K562 (cell line): ENCODE measurements around the gene GRIN2A. TPM values are rescaled to one million over a fixed set of nuclear protein-coding genes. Genes with fewer than 3 reads are reported as not detected.

ENCODE experiments used
- ATAC-seq: fragments of 200-7000 bp; cut with Tn5 transposase; 3 replicates; pipeline ENCODE4 v1.9.1; 2020; ENCODE audit warnings: moderate library complexity
- BruUV-seq: library from RNA; stranded (reverse); fragments of 400-500 nt; replicated peaks from 2 replicates; lab custom pipeline; 2021; lab: Mats Ljungman, UMichigan
- CTCF ChIA-PET: fragments of 300-600 bp; formaldehyde crosslinking; extraction: SDS; loops from one replicate; lab custom pipeline; 2021; ENCODE audit warnings: low intra/inter-chr PET ratio; lab: Yijun Ruan, JAX
- POLR2A ChIA-PET: fragments of 300-600, 350-650 bp; sonication (Branson Sonifier 250); formaldehyde crosslinking; extraction: SDS; loops from one replicate; lab custom pipeline; 2021; ENCODE audit warnings: antibody characterized with exemption, inconsistent platforms; lab: Yijun Ruan, JAX
- DNase-seq, 4 experiments: peaks; one replicate each; pipeline versions ENCODE4 v3.0.0 to v3.0.0-alpha.2; 2011 to 2018; ENCODE audit warnings: low spot score in 3 of 4, mixed read lengths in 3 of 4; ENCODE audit errors: extremely low read depth in 1 of 4
- FAIRE-seq: peaks from 2 replicates; lab custom pipeline; 2011; peaks lifted over from hg19 to GRCh38; lab: Jason Lieb, UNC
- H2AFZ ChIP-seq: 2 replicates; pipeline ENCODE4 v1.6.0; 2011; ENCODE audit warnings: low read depth, low read length, control low read depth, inconsistent platforms
- H3K27ac ChIP-seq: fragments of 200-600 bp; 3 replicates; pipeline ENCODE4 v1.8.0; 2011; ENCODE audit warnings: low read depth, mild to moderate bottlenecking, control low read depth, inconsistent platforms, low read length, moderate library complexity, mixed read lengths; ENCODE audit errors: extremely low read depth
- H3K27me3 ChIP-seq, 2 experiments: fragments of 300-600 bp in 1 of 2; 2 replicates in 1 of 2; 3 replicates in 1 of 2; pipeline versions ENCODE4 v1.6.0 to v1.8.0; 2011; ENCODE audit warnings: inconsistent platforms in 2 of 2, low read length in 2 of 2, mild to moderate bottlenecking in 1 of 2, mixed read lengths in 1 of 2, moderate library complexity in 1 of 2; ENCODE audit not compliant: control insufficient read depth in 2 of 2, insufficient read depth in 2 of 2
- H3K36me3 ChIP-seq: fragments of 300-600 bp; 3 replicates; pipeline ENCODE4 v1.8.0; 2011; ENCODE audit warnings: mild to moderate bottlenecking, low read length, inconsistent platforms; ENCODE audit not compliant: control insufficient read depth, insufficient read depth
- H3K4me1 ChIP-seq, 2 experiments: fragments of 200-600 bp in 1 of 2; replicated peaks in 1 of 2; 2 replicates in 1 of 2; 3 replicates in 1 of 2; pipeline versions ENCODE4 v1.5.1 to v1.8.0; 2011; ENCODE audit warnings: inconsistent platforms in 2 of 2, low read length in 2 of 2, mild to moderate bottlenecking in 1 of 2, mixed read lengths in 1 of 2, moderate library complexity in 1 of 2; ENCODE audit not compliant: control insufficient read depth in 2 of 2, insufficient read depth in 2 of 2
- H3K4me2 ChIP-seq: 2 replicates; pipeline ENCODE4 v1.6.1; 2011; ENCODE audit warnings: low read length, control low read depth, inconsistent platforms, mixed read lengths; ENCODE audit not compliant: insufficient read depth
- H3K4me3 ChIP-seq: fragments of 200-600 bp; sonication (generic), shearing (Covaris generic); 2 replicates; pipeline ENCODE4 v1.5.1; 2016; ENCODE audit warnings: control low read depth, inconsistent platforms
- H3K79me2 ChIP-seq: fragments of 200-600 bp; 3 replicates; pipeline ENCODE4 v1.8.0; 2011; ENCODE audit warnings: low read length, inconsistent platforms; ENCODE audit not compliant: control insufficient read depth, insufficient read depth
- H3K9ac ChIP-seq, 2 experiments: 2 replicates each; pipeline versions ENCODE4 v1.6.0 to v1.6.1; 2011; ENCODE audit warnings: low read depth in 2 of 2, low read length in 2 of 2, control low read depth in 1 of 2, inconsistent platforms in 1 of 2, mild to moderate bottlenecking in 1 of 2, mixed read lengths in 1 of 2; ENCODE audit not compliant: insufficient read depth in 1 of 2
- H3K9me1 ChIP-seq: one replicate; pipeline ENCODE4 v1.6.0; 2011; ENCODE audit warnings: inconsistent platforms, mild to moderate bottlenecking, low read length, moderate library complexity; ENCODE audit not compliant: control insufficient read depth, insufficient read depth
- H3K9me3 ChIP-seq: replicated peaks from 2 replicates; pipeline ENCODE4 v1.5.1; 2011; ENCODE audit warnings: low read depth, low read length, inconsistent platforms; ENCODE audit not compliant: control insufficient read depth, insufficient read depth
- H4K20me1 ChIP-seq: replicated peaks from 2 replicates; pipeline ENCODE4 v1.6.1; 2011; ENCODE audit warnings: low read length, inconsistent platforms, mixed read lengths; ENCODE audit not compliant: control insufficient read depth, insufficient read depth
- CGGBP1 ChIP-seq: fragments of 250-450 bp; sonication (Bioruptor Pico); IDR thresholded peaks from 2 replicates; pipeline ENCODE4 v1.9.0; 2021; ENCODE audit warnings: mild to moderate bottlenecking
- CHCHD3 ChIP-seq: fragments of 250-450 bp; sonication (Bioruptor Pico); IDR thresholded peaks from 2 replicates; pipeline ENCODE4 v2.1.2; 2022; ENCODE audit warnings: mild to moderate bottlenecking
- HDGF ChIP-seq: fragments of 450-650 bp; IDR thresholded peaks from 2 replicates; pipeline ENCODE4 v1.6.1; 2016
- MXD1 ChIP-seq: fragments of 250-450 bp; sonication (Bioruptor Pico); IDR thresholded peaks from 2 replicates; pipeline ENCODE4 v1.8.0; 2021; ENCODE audit warnings: borderline replicate concordance, mild to moderate bottlenecking, moderate library complexity; ENCODE audit not compliant: poor library complexity, severe bottlenecking
- SPI1 ChIP-seq: IDR thresholded peaks from 2 replicates; pipeline ENCODE4 v1.6.1; 2011; ENCODE audit warnings: low read depth, low read length, control low read depth, borderline replicate concordance
- SRSF7 ChIP-seq: fragments of 200-400 bp; formaldehyde crosslinking; optimal IDR thresholded peaks from 2 replicates; pipeline ENCODE3; 2017; ENCODE audit warnings: mild to moderate bottlenecking, low read depth, low read length
- TAF15 ChIP-seq: fragments of 200-400 bp; formaldehyde crosslinking; IDR thresholded peaks from 2 replicates; pipeline ENCODE4 v1.6.1; 2017; ENCODE audit warnings: mild to moderate bottlenecking, low read depth, low read length, moderate library complexity
- USF1 ChIP-seq: sonication (generic); formaldehyde crosslinking; IDR thresholded peaks from 2 replicates; pipeline ENCODE4 v1.9.0; 2022; ENCODE audit warnings: mild to moderate bottlenecking, missing genetic modification reagents
- ZBTB11 ChIP-seq, 3 experiments: fragments of 200-800 bp in 1 of 3; fragments of 250-450 bp in 1 of 3; fragments of 450-650 bp in 1 of 3; sonication (Bioruptor Pico) in 1 of 3; sonication (Bioruptor generic) in 1 of 3; formaldehyde crosslinking in 1 of 3; IDR thresholded peaks; 2 replicates each; pipeline versions ENCODE4 v1.6.1 to v1.8.0; 2016 to 2022; ENCODE audit warnings: mild to moderate bottlenecking in 2 of 3, missing genetic modification characterization in 2 of 3, missing compliant biosample characterization in 1 of 3, moderate library complexity in 1 of 3
- ZNF143 ChIP-seq: sonication (generic); formaldehyde crosslinking; IDR thresholded peaks from 2 replicates; pipeline ENCODE4 v1.9.0; 2022; ENCODE audit warnings: mild to moderate bottlenecking, missing genetic modification reagents
- ZNF518B ChIP-seq: fragments of 250-450 bp; sonication (Bioruptor Pico); IDR thresholded peaks from 2 replicates; pipeline ENCODE4 v1.5.0; 2021; ENCODE audit warnings: mild to moderate bottlenecking, moderate library complexity
- WGBS: fragments of 100-300 bp; shearing (Covaris generic); methylation state at CpG from one replicate; pipeline ENCODE4 v1.1.6; 2016; ENCODE audit warnings: low coverage, mixed read lengths; ENCODE audit not compliant: insufficient coverage; ENCODE audit errors: missing lambda C conversion rate; 5-methylcytosine and 5-hydroxymethylcytosine counted together
- in situ Hi-C: fragments of 300-500 bp; cut with MboI; formaldehyde crosslinking; loops from 4 replicates; pipeline ENCODE4 v1.15.0; 2018; ENCODE audit warnings: inconsistent platforms, mixed read lengths
- intact Hi-C: fragments of 100-400 bp; cut with micrococcal nuclease; formaldehyde crosslinking; loops from 2 replicates; pipeline ENCODE4 v1.14.2; 2022
- polyA plus RNA-seq, 8 experiments: library from polyadenylated mRNA; depleted of rRNA in 4 of 8; stranded (reverse) in 5 of 8; unstranded in 3 of 8; fragments of >200 nt; fragmentation: Nextera tagmentation in 2 of 8; fragmentation: Illumina TruSeq in 1 of 8; extraction: Ambion mirVana in 2 of 8; extraction: Trizol in 1 of 8; gene quantifications; 2 replicates each; pipeline versions ENCODE4 v1.2.1 to v1.2.3, GENCODE V29; 2011 to 2014; ENCODE audit warnings: inconsistent platforms in 1 of 8, missing spikeins in 1 of 8
- total RNA-seq, 7 experiments: library from RNA; depleted of rRNA in 6 of 7; stranded (reverse); fragments of >200 nt in 6 of 7; fragmentation: Illumina TruSeq in 2 of 7; extraction: Trizol in 2 of 7; gene quantifications; 2 replicates each; pipeline versions ENCODE4 v1.2.1 to v1.2.3, GENCODE V29; 2011 to 2021; ENCODE audit warnings: low replicate concordance in 1 of 7

The GRIN2A gene
- total and polyA plus RNA-seq, 9 of the 15 experiments (the other 6 are each of a cell fraction or from before 2014, with no cell fraction given): not detected

GRCh38 chr16:10085078-10085798 is 97.0 kb downstream of the GRIN2A start:
- no peak overlapping the region for H3K9ac ChIP-seq
- no peaks in the 10 kb centered on the region for H3K27me3 ChIP-seq
- no peak overlapping the region for H3K4me3 ChIP-seq
- H3K4me2 ChIP-seq: no peak overlapping the region
- no peaks in the 10 kb centered on the region for H3K4me1 ChIP-seq
- FAIRE-seq (no peak), DNase-seq (no peak), ATAC-seq (no peak)
- CTCF ChIA-PET: no interaction called here
- POLR2A ChIA-PET: no interaction called here
- in situ Hi-C loops (no loop called here), intact Hi-C loops (no loop called here)
- WGBS: 2% methylated on average over 6 of the region's 6 CpGs
- BruUV-seq: no TSS peak
- H2AFZ ChIP-seq: no peak overlapping the region
- no peaks in the 10 kb centered on the region for H3K9me3 ChIP-seq
- H3K27ac ChIP-seq: no peak overlapping the region
- H3K36me3 ChIP-seq: no peaks in the 10 kb centered on the region
- no peaks in the 10 kb centered on the region for H4K20me1 ChIP-seq
- no peaks in the 10 kb centered on the region for H3K79me2 ChIP-seq
- no peaks in the 10 kb centered on the region for H3K9me1 ChIP-seq
- TF ChIP-seq ZNF518B (CRISPR knock-in tag): no peak
- TF ChIP-seq SPI1: no peak
- TF ChIP-seq CGGBP1 (CRISPR knock-in tag): no peak
- TF ChIP-seq HDGF: no peak
- no peak for TF ChIP-seq SRSF7
- TF ChIP-seq TAF15: no peak
- TF ChIP-seq MXD1 (CRISPR knock-in tag): no peak
- TF ChIP-seq CHCHD3 (CRISPR knock-in tag): no peak
- TF ChIP-seq USF1 (CRISPR knock-in tag): no peak
- TF ChIP-seq ZNF143 (CRISPR knock-in tag): no peak
- no peak for TF ChIP-seq ZBTB11 (CRISPR knock-in tag; IDR thresholded peaks at IDR 0.05)
